GM13977 (cell line): Measurements from ENCODE around the gene ANXA2R.

ENCODE experiments used
- DNase-seq: peaks from one replicate; pipeline ENCODE4 v3.0.0; 2012; ENCODE audit warnings: low spot score
- CTCF ChIP-seq: IDR thresholded peaks from 2 replicates; pipeline ENCODE4 v1.5.1; 2012; ENCODE audit warnings: mild to moderate bottlenecking, control low read depth; ENCODE audit not compliant: insufficient read depth; ENCODE audit errors: extremely low read depth, missing control alignments
- in situ Hi-C: fragments of 300-500 bp; cut with MboI; formaldehyde crosslinking; loops from one replicate; pipeline ENCODE4 v1.12.0; 2022; ENCODE audit warnings: low sequenced_read_pairs, low pct_unique_long_range_greater_than_20kb, mixed read lengths, inconsistent platforms; ENCODE audit not compliant: unreplicated experiment

ANXA2R gene

GRCh38 chr5:43024217-43024616 lies 15.9 kb downstream of the ANXA2R start:
- in situ Hi-C loops, result no loop called here
- no peak for TF ChIP-seq CTCF
- DNase-seq, result no peak

- TF ChIP-seq CTCF, result no peak
- no peak for DNase-seq
- in situ Hi-C loops, result no loop called here
Observed at GRCh38 chr5:43021151-43021550, 19.0 kb downstream of the ANXA2R start.

- no peak for DNase-seq
- TF ChIP-seq CTCF, result no peak
- in situ Hi-C loops, result no loop called here
Observed at GRCh38 chr5:43020399-43020746, 19.7 kb downstream of the ANXA2R start.

GRCh38 chr5:43019614-43020398 lies 20.3 kb downstream of the ANXA2R start:
- in situ Hi-C loops, result no loop called here
- DNase-seq, result peak; percentile 66
- TF ChIP-seq CTCF, result peak; percentile 36

GRCh38 chr5:43019291-43019613 lies 20.9 kb downstream of the ANXA2R start:
- TF ChIP-seq CTCF, result no peak
- in situ Hi-C loops, result no loop called here
- DNase-seq, result no peak

GRCh38 chr5:43017428-43017815 lies 22.7 kb downstream of the ANXA2R start:
- in situ Hi-C loops, result no loop called here
- TF ChIP-seq CTCF, result no peak
- DNase-seq, result no peak
